Testis (tissue), 3 donors: Measurements from ENCODE around the gene HIF3A. TPM values are rescaled to one million over a fixed set of nuclear protein-coding genes. Genes with fewer than 3 reads are reported as not detected.

Experiments used
- DNase-seq: peaks from one replicate; pipeline ENCODE4 v3.0.0-alpha.2; 2019
- H3K27ac ChIP-seq, 2 donors: fragments of 200-600 bp; sonication (generic); one replicate each; pipeline ENCODE4 v1.5.1; 2019
- H3K27me3 ChIP-seq: fragments of 200-600 bp; sonication (generic); one replicate; pipeline ENCODE4 v1.5.1; 2019
- H3K36me3 ChIP-seq: fragments of 200-600 bp; sonication (generic); one replicate; pipeline ENCODE4 v1.5.1; 2017; ENCODE audit warnings: low read depth; ENCODE audit errors: missing control alignments
- H3K4me1 ChIP-seq: fragments of 200-600 bp; sonication (generic); one replicate; pipeline ENCODE4 v1.5.1; 2019
- H3K4me3 ChIP-seq, 2 donors: fragments of 200-600 bp; sonication (generic); one replicate each; pipeline ENCODE4 v1.5.1; 2017 to 2019
- H3K9me3 ChIP-seq: fragments of 200-600 bp; sonication (generic); one replicate; pipeline ENCODE4 v1.5.1; 2017
- CTCF ChIP-seq, 3 experiments: fragments of 450-650 bp in 2 of 3; fragments of 200-600 bp in 1 of 3; sonication (generic) in 1 of 3; IDR thresholded peaks; one replicate each; pipeline ENCODE4 v1.5.1; 2016 to 2019; ENCODE audit warnings: antibody characterized with exemption in 3 of 3, mild to moderate bottlenecking in 2 of 3, moderate library complexity in 1 of 3
- POLR2A ChIP-seq: fragments of 450-650 bp; IDR thresholded peaks from one replicate; pipeline ENCODE4 v1.6.1; 2017; ENCODE audit warnings: antibody characterized with exemption, mild to moderate bottlenecking, moderate library complexity
- WGBS, 2 donors: methylation state at CpG; one replicate each; pipeline ENCODE4 v1.1.5; 2018; 5-methylcytosine and 5-hydroxymethylcytosine counted together
- intact Hi-C: fragments of 100-400 bp; cut with DNase I; formaldehyde crosslinking; loops from one replicate; pipeline ENCODE4 v1.15.1; 2023; ENCODE audit warnings: low total_unique reads
- polyA plus RNA-seq: library from polyadenylated mRNA; stranded (reverse); fragments of 350-450 nt; fragmentation: Illumina TruSeq; extraction: RNeasy Lipid Tissue Mini Kit (QIAGEN cat#74804); gene quantifications from one replicate; pipeline ENCODE4 v1.2.3, GENCODE V29; 2014; ENCODE audit warnings: low read depth, low replicate concordance; ENCODE audit not compliant: insufficient read depth
- total RNA-seq, 2 donors: library from RNA; depleted of rRNA; stranded (reverse); fragments of >200 nt; gene quantifications; one replicate each; pipeline ENCODE4 v1.2.3, GENCODE V29; 2016

The HIF3A gene
- total and polyA plus RNA-seq, 3 donors from 2014 or later = 3.8 to 105 (median 82.6) TPM

GRCh38 chr19:46368116-46368515, 71.3 kb downstream of the HIF3A start:
- Histone ChIP-seq H3K27me3 (no peaks in the 10 kb centered on the region), H3K27ac (no peak overlapping the region), H3K4me1 (peaks cover 4% of the 10 kb centered on the region), H3K9me3 (no peaks in the 10 kb centered on the region), H3K4me3 (no peak overlapping the region), H3K36me3 (no peaks in the 10 kb centered on the region)
- DNase-seq = no peak
- intact Hi-C loops = no loop called here
- TF ChIP-seq POLR2A = no peak
- no peak for TF ChIP-seq CTCF (IDR thresholded peaks at IDR 0.05)
- 89 to 91% methylated on average over 7 of the region's 7 CpGs for WGBS, 2 donors

GRCh38 chr19:46369817-46370216, 73.0 kb downstream of the HIF3A start:
- intact Hi-C loops = no loop called here
- Histone ChIP-seq H3K27me3 (no peaks in the 10 kb centered on the region), H3K4me1 (peaks cover 4% of the 10 kb centered on the region), H3K36me3 (no peaks in the 10 kb centered on the region), H3K9me3 (no peaks in the 10 kb centered on the region), H3K4me3 (no peak overlapping the region), H3K27ac (no peak overlapping the region)
- WGBS, 2 donors = 93 to 94% methylated on average over 7 of the region's 7 CpGs
- TF ChIP-seq CTCF (IDR thresholded peaks at IDR 0.05) = no peak
- no peak for TF ChIP-seq POLR2A
- no peak for DNase-seq

- intact Hi-C loops = no loop called here
- H3K27me3 ChIP-seq = no peaks in the 10 kb centered on the region
- TF ChIP-seq POLR2A (no peak), CTCF (IDR thresholded peaks at IDR 0.05) (no peak)
- DNase-seq = no peak
- no peaks in the 10 kb centered on the region for H3K9me3 ChIP-seq
- no peaks in the 10 kb centered on the region for H3K36me3 ChIP-seq
- 85 to 94% methylated on average over 8 to 10 of the region's 10 CpGs for WGBS, 2 donors
- H3K27ac ChIP-seq = no peak overlapping the region
- H3K4me1 ChIP-seq = peaks cover 4% of the 10 kb centered on the region
- no peak overlapping the region for H3K4me3 ChIP-seq
These were observed 74.6 kb downstream of the HIF3A start for GRCh38 chr19:46371371-46371901.

GRCh38 chr19:46372901-46373490, 76.2 kb downstream of the HIF3A start:
- no peaks in the 10 kb centered on the region for H3K27me3 ChIP-seq
- intact Hi-C loops = no loop called here
- TF ChIP-seq POLR2A (no peak), CTCF (IDR thresholded peaks at IDR 0.05) (no peak)
- 75 to 83% methylated on average over 6 to 11 of the region's 11 CpGs for WGBS, 2 donors
- no peaks in the 10 kb centered on the region for H3K9me3 ChIP-seq
- H3K36me3 ChIP-seq = no peaks in the 10 kb centered on the region
- H3K27ac ChIP-seq = no peak overlapping the region
- no peak for DNase-seq
- H3K4me1 ChIP-seq = peaks cover 11% of the 10 kb centered on the region
- no peak overlapping the region for H3K4me3 ChIP-seq
